ENCODE data around the gene CNOT1.

Gene CNOT1

GRCh38 chr16:58591083-58591482 lies 38.5 kb downstream of the CNOT1 start:
- no peaks in the 10 kb centered on the region for H3K27me3 ChIP-seq
- H3K9ac ChIP-seq: no peak overlapping the region
- H3K36me3 ChIP-seq: peaks cover 94 to 98% (median 98%) of the 10 kb centered on the region in 11 experiments
- H4K20me1 ChIP-seq: peaks cover 74 to 98% (median 92%) of the 10 kb centered on the region in 11 experiments
- no peak overlapping the region for H3K27ac ChIP-seq
- H3K4me3 ChIP-seq: no peak overlapping the region
- TF ChIP-seq Cebpa-rat (IDR thresholded peaks at IDR 0.05): no peak
- H3K9me3 ChIP-seq (replicated peaks in 1 of 11): no peaks in the 10 kb centered on the region
- no peak overlapping the region for H3K4me2 ChIP-seq
- peaks cover 0 to 15% (median 0%) of the 10 kb centered on the region in 10 experiments; a peak in 5 of 20 replicates for H3K4me1 ChIP-seq

GRCh38 chr16:58589326-58589905 lies 40.2 kb downstream of the CNOT1 start:
- no peak for TF ChIP-seq Cebpa-rat (IDR thresholded peaks at IDR 0.05)
- H3K4me3 ChIP-seq: no peak overlapping the region
- H3K36me3 ChIP-seq: peaks cover 97% of the 10 kb centered on the region in 11 experiments
- H4K20me1 ChIP-seq: peaks cover 69 to 97% (median 91%) of the 10 kb centered on the region in 11 experiments
- H3K4me1 ChIP-seq: peaks cover 0 to 12% (median 4%) of the 10 kb centered on the region in 10 experiments; a peak in 7 of 20 replicates
- H3K4me2 ChIP-seq: no peak overlapping the region
- H3K9ac ChIP-seq: no peak overlapping the region
- H3K27ac ChIP-seq: no peak overlapping the region
- H3K27me3 ChIP-seq: no peaks in the 10 kb centered on the region
- no peaks in the 10 kb centered on the region for H3K9me3 ChIP-seq (replicated peaks in 1 of 11)

- Histone ChIP-seq H3K27me3 (no peaks in the 10 kb centered on the region), H3K9me3 (replicated peaks in 1 of 11) (no peaks in the 10 kb centered on the region), H3K4me2 (no peak overlapping the region), H3K36me3 (peaks cover 96 to 97% (median 97%) of the 10 kb centered on the region in 11 experiments), H4K20me1 (peaks cover 63 to 97% (median 90%) of the 10 kb centered on the region in 11 experiments), H3K4me1 (peaks cover 0 to 22% (median 9%) of the 10 kb centered on the region in 10 experiments; a peak in 11 of 20 replicates), H3K4me3 (no peak overlapping the region), H3K9ac (no peak overlapping the region), H3K27ac (no peak overlapping the region)
- no peak for TF ChIP-seq Cebpa-rat (IDR thresholded peaks at IDR 0.05)
These were observed 41.2 kb downstream of the CNOT1 start for GRCh38 chr16:58588406-58588805.

GRCh38 chr16:58586340-58587030 lies 43.1 kb downstream of the CNOT1 start:
- Histone ChIP-seq H4K20me1 (peaks cover 58 to 97% (median 84%) of the 10 kb centered on the region in 11 experiments; a peak in 21 of 22 replicates), H3K9me3 (replicated peaks in 1 of 11) (no peaks in the 10 kb centered on the region), H3K4me3 (no peak overlapping the region), H3K4me2 (no peak overlapping the region), H3K27ac (no peak overlapping the region), H3K27me3 (no peaks in the 10 kb centered on the region), H3K9ac (no peak overlapping the region), H3K36me3 (peaks cover 96 to 97% (median 97%) of the 10 kb centered on the region in 11 experiments), H3K4me1 (peaks cover 0 to 25% (median 13%) of the 10 kb centered on the region in 10 experiments; a peak in 11 of 20 replicates)
- no peak for TF ChIP-seq Cebpa-rat (IDR thresholded peaks at IDR 0.05)

- no peak overlapping the region for H3K4me3 ChIP-seq
- H3K4me2 ChIP-seq: peak overlapping the region in 1 of 11 experiments; percentile 17; a peak in 2 of 22 replicates
- TF ChIP-seq Cebpa-rat (IDR thresholded peaks at IDR 0.05): no peak
- no peak overlapping the region; a peak in 2 of 22 replicates for H3K27ac ChIP-seq
- H4K20me1 ChIP-seq: peaks cover 43 to 97% (median 80%) of the 10 kb centered on the region in 11 experiments; a peak in 21 of 22 replicates
- H3K27me3 ChIP-seq: no peaks in the 10 kb centered on the region
- H3K9ac ChIP-seq: peak overlapping the region in 3 of 11 experiments; percentile 2 to 38 (median 21); a peak in 1 of 22 replicates
- H3K9me3 ChIP-seq (replicated peaks in 1 of 11): no peaks in the 10 kb centered on the region
- H3K36me3 ChIP-seq: peaks cover 96 to 97% (median 97%) of the 10 kb centered on the region in 11 experiments
- peaks cover 0 to 25% (median 12%) of the 10 kb centered on the region in 10 experiments; a peak in 11 of 20 replicates for H3K4me1 ChIP-seq
These were observed 44.7 kb downstream of the CNOT1 start for GRCh38 chr16:58584831-58585505.

- Histone ChIP-seq H3K9me3 (replicated peaks in 1 of 11) (no peaks in the 10 kb centered on the region), H3K9ac (peak overlapping the region in 1 of 11 experiments; percentile 15; a peak in 1 of 22 replicates), H3K4me1 (peaks cover 0 to 25% (median 9%) of the 10 kb centered on the region in 10 experiments; a peak in 11 of 20 replicates), H4K20me1 (peaks cover 33 to 96% (median 75%) of the 10 kb centered on the region in 11 experiments; a peak in 21 of 22 replicates), H3K4me3 (no peak overlapping the region), H3K4me2 (peak overlapping the region in 5 of 11 experiments; percentile 22 to 57 (median 30); a peak in 9 of 22 replicates), H3K36me3 (peaks cover 96 to 97% (median 97%) of the 10 kb centered on the region in 11 experiments), H3K27ac (peak overlapping the region in 2 of 11 experiments; percentile 8 to 30; a peak in 1 of 22 replicates), H3K27me3 (no peaks in the 10 kb centered on the region)
- TF ChIP-seq Cebpa-rat (IDR thresholded peaks at IDR 0.05): peak in 3 of 11 experiments; percentile 39 to 84 (median 50); a peak in 4 of 22 replicates
These were observed 46.5 kb downstream of the CNOT1 start for GRCh38 chr16:58582971-58583765.

GRCh38 chr16:58582133-58582532 lies 47.5 kb downstream of the CNOT1 start:
- Histone ChIP-seq H3K4me1 (peaks cover 0 to 25% (median 9%) of the 10 kb centered on the region in 10 experiments; a peak in 11 of 20 replicates), H3K27ac (no peak overlapping the region), H4K20me1 (peaks cover 27 to 96% (median 73%) of the 10 kb centered on the region in 11 experiments; a peak in 21 of 22 replicates), H3K4me2 (no peak overlapping the region), H3K9me3 (replicated peaks in 1 of 11) (no peaks in the 10 kb centered on the region), H3K36me3 (peaks cover 96 to 97% (median 97%) of the 10 kb centered on the region in 11 experiments), H3K27me3 (no peaks in the 10 kb centered on the region), H3K9ac (no peak overlapping the region), H3K4me3 (no peak overlapping the region)
- TF ChIP-seq Cebpa-rat (IDR thresholded peaks at IDR 0.05): no peak

GRCh38 chr16:58579587-58579986 lies 50.0 kb downstream of the CNOT1 start:
- Histone ChIP-seq H3K4me3 (no peak overlapping the region), H3K36me3 (peaks cover 99 to 100% (median 100%) of the 10 kb centered on the region in 11 experiments), H3K9ac (no peak overlapping the region), H3K4me1 (peaks cover 0 to 16% (median 9%) of the 10 kb centered on the region in 10 experiments; a peak in 10 of 20 replicates), H3K27ac (no peak overlapping the region), H3K4me2 (no peak overlapping the region), H4K20me1 (peaks cover 17 to 97% (median 77%) of the 10 kb centered on the region in 11 experiments; a peak in 20 of 22 replicates), H3K27me3 (no peaks in the 10 kb centered on the region), H3K9me3 (replicated peaks in 1 of 11) (no peaks in the 10 kb centered on the region)
- TF ChIP-seq Cebpa-rat (IDR thresholded peaks at IDR 0.05): no peak
